CD4-positive, alpha-beta T cell treated with Interleukin-12 subunit alpha and Interleukin-12 subunit beta, for 1 hour (primary cell): ENCODE results near the gene OR10H5.
"Not testable (repeated sequence)": the region's sequence is repeated elsewhere in the genome, so short reads cannot be mapped to it uniquely, and the experiment has no call there.

Source experiments
- DNase-seq: peaks from one replicate; pipeline ENCODE4 v3.0.0-alpha.2; 2020

The OR10H5 gene, protein sequence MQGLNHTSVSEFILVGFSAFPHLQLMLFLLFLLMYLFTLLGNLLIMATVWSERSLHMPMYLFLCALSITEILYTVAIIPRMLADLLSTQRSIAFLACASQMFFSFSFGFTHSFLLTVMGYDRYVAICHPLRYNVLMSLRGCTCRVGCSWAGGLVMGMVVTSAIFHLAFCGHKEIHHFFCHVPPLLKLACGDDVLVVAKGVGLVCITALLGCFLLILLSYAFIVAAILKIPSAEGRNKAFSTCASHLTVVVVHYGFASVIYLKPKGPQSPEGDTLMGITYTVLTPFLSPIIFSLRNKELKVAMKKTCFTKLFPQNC

DNA sequence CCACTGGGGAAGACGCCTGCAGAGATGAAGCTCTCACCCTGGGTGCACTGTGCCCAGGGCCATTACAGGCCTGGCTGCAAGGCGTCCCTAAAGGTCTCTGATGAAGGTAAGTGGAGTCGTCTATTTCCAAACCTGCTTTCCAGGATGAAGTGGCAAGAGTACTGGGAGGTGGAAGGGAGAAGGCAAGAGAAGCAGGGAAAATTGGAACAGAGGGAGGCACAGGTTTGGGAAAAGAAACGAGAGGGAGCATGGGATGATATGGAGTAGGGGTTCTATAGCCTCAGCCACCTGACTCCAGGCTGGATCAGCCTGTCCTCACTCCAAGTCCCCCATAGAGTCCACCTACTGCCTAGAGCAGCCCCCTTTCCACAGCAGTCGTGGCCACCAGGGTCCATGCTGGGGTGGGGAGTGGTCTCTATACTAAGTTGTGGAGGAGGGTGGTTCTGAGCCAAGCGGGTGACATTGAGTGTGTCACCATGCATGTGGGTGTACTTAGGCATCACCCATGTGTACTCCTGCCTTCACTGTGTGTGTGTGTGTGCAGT lies at the start of gene OR10H5:
OR10H5 (plus strand) TSS at position 51 of the 545 bp plus-strand sequence. CDS start 6,388 bp downstream, outside the sequence.
- no peak for DNase-seq

DNA sequence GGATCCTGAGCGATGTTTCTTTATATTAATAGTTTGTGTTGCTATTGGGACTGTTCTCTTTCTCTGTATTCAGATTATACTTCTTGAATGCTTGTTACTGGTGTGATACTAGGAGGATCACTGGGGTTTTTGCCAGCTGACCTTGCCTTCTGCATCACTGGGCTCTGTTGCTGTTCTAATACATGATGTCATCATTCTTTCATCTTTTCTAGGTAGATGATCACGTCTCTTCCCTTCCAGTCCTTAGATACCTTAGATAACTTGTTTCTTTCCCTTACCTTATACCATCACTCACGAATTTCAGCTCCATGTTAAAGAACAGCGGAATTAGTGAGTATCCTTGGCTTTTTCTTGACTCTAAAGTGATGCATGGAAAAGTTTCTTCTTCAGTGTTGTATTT lies 49.7 kb upstream of the OR10H5 start, which contains the start of gene OR10H3:
OR10H3 (plus strand) TSS at position 264 of the 400 bp plus-strand sequence. CDS start 3,408 bp downstream, outside the sequence.
- no peak for DNase-seq

DNA sequence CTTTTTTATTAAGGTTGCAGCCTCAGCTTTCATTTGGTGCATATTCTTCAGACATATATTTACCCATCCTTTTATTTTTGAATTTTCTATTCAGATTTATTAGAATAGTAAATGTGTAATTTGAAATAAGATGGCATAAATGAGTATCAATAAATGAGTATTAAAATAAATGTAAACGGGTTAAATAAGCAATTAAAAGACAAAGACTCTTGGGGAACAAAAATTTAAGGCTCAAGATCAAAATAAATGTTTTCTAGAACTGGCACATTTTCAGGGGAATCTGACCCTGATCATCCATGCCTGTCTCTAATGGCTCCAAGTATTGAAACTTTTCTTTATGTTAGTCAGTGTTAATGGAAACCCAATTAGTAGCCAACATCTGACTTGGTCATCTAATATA lies 46.7 kb upstream of the OR10H5 start:
- DNase-seq = no peak

DNA sequence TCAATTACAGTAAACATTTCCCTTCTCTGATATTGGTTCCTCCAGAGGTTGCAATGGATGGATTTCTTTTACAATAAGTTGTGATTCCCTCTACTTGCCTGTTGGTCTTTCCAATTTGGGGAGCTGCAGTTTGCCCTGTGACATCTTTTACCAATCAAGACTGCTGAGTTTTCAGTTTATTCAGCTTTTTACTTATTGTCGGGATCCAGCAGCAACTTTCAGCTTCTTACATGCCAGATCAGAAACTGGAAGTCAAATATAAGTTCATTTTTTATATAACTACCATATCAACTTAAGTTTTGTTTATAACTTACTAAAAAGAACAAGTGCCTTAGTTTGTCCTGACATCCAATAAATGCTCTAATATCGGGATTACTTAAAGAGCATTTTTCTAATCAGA lies 39.2 kb upstream of the OR10H5 start:
- DNase-seq = no peak

DNA sequence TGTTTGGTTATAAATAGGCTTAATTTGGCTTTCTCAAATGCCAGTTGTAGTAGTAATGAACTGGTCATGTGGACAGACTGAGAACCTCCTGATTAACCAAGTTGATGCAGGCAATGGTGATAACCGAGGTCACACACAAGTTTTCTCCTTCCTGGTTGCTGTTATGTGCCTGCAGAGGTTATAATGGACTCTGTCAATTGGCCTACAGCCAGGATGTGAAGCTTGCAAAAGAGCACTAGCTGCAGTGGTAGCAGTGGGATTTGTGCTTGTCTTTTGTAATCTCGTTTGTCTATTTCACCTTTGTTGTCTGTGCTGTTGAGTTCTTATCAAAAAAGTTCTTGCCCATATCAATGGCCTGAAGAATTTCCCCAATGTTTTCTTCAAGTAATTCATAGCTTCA lies 29.1 kb upstream of the OR10H5 start:
- no peak for DNase-seq

DNA sequence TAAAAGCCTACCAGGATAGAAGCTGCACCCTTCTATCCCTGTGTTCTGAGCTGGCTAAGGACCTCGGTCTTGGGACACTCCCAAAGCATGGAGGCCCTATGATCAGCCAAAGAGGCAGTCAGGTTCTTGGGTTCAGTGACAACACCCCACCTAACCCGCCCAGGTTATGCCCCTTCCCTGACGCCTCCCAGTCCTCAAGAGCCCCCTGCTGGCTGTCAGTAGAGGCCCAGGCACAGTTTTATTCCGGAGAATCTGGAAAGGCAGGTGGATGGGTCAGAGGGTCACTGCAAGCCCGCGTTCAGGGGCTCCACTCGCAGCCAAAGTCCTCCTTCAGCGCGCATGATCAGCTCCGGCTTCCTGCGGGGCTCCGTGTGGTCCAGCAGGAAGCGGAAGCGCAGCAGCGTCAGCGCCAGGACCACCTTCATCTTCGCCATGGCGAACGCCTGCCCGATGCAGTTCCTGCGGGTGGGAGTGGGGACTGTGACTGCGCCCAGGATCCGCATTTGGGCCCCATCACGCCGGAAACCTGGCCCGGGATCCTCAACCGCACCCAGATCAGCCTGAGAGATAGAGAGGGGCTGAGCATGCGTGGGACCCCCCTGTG lies 27.4 kb upstream of the OR10H5 start:
- DNase-seq = no peak

DNA sequence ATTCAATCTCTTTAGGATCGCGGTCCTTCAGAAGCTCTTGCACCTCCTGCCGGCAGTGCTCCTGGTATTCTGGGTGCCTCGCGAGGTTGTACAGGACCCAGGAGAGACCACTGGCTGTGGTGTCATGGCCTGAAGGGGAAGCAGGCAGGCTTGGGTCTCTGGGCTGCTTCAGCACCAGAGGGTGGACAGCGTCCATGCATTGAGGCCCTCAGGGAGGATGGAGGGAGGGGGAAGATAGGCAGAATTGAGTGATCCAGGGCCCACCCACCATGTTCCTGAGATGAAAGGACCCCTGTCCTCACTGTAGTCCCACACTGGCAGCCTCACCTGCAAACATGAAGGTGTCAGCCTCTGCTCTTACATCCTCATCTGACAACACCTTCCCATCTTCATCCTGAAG lies 17.9 kb upstream of the OR10H5 start:
- no peak for DNase-seq

DNA sequence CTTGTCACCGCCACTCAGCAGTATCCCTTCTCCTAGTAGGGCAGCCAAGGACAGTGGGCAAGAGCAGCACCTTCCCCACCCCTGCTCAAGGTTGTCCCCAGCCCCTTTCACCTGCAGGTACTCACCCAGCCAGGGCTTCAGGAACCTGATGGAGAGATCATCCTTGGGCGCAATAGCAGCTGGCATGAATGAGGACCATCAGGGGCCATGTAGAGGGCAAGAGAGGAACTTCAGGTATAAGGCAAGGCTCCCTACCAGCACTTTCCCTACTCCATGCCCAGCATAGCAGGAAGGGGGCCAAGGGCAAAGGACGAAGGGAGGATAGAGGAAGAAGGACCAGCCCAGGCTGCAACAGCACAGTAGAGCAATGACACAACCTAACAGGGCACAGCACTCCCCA lies 13.3 kb upstream of the OR10H5 start:
- not testable (repeated sequence) for DNase-seq

DNA sequence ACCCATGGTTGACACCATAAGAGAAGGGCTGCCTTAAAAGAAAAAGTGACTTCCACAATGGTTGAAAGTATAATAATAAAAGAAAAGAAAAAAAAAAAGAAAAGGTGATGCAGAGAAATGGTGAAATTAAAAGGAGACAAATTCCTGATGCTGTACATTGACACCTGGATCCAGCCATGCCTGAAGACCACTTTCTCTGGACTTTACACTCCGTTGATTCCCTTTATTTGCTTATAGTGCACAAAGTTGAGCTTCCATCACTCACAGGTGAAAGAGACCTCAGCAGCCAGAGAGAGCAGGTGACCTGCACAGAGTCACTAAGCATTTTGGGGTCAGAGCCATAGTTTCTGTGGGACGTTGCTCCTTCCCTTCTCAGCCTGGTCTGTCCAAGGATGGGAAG lies 12.2 kb upstream of the OR10H5 start:
- no peak for DNase-seq

DNA sequence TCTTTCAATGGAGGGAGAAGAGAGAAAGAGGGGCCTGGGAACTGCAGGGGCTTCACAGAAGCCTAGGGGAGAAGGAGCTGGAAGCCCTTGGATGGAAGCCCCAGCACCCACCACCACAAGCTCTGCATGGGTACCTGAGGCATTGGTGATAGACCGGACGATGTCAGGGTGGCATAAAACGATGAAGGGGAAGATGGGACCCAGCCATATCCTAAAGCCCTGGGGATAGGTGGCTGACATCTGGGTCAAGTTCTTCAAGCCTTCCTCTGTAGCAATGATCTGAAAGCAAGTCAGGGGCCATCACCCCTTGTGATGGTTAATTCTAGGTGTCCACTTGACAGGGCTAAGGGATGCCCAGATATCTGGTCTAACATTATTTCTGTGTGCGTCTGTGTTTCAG lies 11.2 kb upstream of the OR10H5 start:
- DNase-seq = no peak

DNA sequence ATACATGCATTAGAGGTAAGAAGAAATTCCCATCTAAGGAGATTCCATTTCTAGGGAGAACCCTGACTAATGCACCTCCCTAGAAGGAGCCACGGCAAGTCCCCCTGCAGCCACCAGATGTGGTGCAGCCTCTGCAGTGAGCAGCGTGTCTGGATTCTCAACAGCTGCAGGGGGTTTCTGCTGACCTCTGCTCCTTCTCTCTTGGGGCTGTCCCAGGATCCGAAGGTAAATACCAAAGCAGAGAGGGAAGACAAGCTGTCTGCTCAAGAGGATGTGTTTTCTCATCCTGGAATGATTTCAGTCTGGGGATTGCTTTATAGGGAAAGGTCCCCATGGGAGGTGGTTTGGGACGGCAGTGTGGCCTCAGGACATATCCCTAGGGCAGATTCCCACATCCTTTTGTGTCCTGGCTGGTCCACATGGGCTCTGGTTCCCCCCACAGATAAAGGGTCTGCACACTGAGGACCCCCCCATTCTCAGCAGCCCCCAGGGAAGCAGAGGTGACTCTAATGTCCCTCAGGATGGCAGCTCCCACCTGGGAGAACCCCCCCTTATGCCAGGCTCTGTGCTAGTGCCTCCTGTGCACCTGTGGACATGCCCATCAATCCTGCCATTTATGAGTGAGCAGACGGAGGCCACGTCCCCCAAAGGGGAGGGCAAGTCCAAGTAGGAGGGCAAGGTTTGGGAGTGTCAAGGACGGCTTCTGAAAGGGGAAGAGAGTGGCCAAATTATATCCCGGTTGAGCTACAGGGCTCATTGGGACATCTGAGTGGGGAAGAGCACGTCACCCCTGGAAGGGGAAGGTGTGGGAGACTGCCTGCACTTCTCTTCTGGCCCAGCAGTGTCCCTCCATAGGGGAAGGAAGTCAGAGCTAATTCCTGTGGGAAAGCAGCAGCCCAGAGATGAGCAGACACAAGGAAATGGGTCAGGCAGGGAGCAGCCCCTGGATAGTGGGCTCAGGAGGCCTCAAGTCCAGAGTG lies 10.2 kb upstream of the OR10H5 start:
- no peak for DNase-seq

DNA sequence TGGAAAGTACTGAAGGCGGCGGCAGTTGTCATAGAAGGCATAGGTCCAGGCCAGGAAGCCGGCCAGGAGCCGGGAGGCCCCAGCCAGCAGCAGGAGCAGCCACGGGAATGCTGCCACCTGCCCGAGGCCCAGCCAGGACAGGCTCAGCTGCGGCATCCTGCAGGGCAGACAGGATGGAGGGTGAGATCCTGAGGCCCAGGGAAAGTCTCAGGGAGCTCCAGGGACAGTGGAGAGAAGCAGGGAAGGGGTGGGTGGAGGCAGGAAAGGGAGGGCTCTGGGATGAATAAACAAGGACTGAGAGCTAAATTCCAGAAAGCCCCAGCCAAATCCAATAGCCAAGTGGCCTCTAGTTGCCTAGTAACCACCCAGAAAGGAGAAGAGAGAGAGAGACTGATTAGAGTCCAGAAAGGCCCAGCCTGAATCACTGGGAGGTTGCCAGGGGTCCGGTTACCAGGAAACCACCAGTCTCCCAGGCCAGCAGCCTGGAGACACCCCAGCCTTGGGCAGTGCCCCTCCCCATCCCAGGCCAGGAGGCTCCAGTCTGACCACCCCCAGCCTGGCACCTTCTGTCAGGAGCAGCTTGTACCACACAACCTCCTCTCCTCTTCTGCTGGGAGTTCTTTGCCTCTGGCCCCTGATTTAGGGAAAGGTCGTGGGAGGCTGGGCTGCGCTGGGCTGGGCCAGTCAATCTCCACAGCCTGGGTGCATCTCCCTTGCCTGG lies 7.5 kb upstream of the OR10H5 start:
- DNase-seq = no peak

DNA sequence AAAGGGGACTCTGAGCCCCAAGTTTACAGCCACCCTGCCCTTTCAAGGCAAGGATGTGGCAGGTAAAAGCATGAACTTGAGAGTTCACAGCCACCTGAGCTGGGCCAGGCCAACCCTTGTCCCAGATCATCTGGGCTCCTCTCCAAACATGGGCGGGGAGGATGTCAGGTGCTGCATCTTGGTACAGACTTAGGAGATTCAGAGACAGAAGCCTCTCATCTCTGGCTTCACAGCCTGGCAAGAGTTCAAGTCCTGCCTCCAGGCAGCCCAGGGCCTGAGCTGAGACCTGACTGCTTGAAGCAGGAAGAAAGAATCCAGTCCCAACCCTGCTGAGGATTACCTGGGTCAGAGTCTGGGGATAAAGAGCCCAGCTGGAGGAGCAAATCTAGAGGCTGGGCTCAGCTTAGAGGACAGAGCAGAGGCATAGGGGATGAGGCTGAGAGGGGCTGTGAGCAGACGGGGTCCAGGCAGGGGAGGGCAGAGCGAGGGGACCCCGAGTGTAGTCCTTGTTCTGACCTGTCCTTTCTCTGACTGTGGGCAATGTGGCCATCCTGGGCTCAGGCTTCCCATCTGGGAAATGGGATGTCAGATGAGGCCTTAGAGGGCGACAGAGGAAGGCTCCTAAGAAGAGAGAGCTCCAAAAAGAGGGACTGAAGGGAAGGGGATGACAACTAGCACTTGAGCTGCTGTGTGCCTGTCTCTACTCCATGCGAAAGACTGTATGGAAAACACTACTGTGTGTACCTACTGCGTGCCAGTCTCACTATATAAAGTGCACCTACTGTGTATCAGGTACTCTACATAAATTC lies 6.6 kb upstream of the OR10H5 start:
- DNase-seq = no peak

DNA sequence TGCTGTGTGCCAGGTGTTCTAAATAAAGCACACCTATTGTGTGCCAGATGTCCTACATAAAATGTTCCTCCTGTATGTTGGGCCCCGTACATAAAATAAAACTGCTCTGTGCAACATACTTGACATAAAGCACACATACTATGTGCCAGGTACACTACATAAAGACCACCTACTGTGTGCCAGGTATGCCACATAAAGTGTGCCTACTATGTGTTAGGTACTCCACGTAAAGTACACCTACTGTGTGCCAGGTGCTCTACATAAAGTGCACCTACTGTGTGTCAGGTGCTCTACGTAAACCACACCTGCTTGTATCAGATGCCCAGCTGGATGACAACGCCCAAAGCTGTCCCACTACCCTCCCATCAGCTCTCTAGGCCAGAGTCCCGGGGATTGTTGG lies 5.8 kb upstream of the OR10H5 start:
- DNase-seq = no peak

DNA sequence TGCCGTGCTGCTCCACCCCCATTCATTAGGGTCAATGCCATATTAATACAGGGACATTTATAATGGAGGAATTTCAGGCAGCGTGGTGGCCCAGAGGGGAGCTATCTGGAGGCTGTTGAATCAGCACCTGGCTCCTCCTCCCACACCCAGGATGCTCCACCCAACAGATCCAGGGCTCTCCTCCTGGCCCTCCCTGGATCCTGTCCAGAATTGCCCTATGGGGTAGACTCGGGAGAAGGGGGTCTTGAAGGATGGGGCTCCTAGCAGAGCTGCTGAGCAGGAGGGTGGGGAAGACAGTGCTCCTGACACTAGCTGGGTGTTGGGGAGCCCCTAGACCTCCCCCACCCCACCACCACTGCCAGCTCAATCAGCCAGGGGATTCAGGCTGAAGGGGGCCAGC lies 5.2 kb upstream of the OR10H5 start:
- no peak for DNase-seq

DNA sequence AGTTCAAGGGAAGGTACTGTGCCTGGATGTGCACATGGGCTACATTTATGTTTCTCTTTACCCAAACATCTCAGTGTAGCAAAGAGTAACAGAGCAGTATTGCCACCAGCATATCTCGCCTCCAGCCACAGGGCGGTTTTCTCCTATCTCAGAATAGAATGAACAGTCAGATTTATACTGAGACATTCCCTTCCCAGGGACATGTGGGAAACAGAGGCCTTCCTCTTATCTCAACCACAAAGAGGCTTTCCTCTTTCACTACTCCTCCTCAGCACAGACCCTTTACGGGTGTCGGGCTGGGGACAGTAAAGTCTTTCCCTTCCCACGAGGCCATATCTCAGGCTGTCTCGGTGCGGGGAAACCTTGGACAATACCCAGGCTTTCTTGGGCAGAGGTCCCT lies 4.6 kb upstream of the OR10H5 start:
- DNase-seq = not testable (repeated sequence)

DNA sequence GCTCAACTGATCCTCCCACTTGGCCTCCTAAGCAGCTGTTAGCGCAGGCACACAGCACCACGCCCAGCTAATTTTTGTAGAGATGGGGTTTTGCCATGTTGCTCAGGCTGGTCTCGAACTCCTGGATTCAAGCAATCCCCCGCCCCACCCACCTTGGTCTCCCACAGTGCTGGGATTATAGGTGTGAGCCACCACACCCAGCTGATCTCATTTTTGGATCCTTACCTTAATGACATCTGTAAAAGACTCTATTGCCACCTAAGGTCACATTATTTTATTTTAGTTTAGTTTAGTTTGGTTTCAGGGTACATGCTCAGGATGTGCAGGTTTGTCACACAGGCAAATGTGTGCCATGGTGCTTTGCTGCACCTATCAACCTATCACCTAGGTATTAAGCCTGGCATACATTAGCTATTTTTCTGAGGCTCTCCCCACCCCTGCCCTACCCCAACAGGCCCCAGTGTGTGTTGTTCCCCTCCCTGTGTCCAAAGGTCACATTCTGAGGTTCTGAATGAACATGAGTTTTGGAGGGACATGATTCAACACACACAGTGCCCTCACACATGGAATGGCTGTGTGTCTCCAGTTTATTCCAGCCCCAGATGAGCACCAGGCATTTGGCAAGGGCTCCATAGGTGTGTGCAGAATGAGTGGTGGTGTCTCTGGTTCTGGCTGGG lies 1.3 kb downstream of the OR10H5 start:
- DNase-seq = no peak

DNA sequence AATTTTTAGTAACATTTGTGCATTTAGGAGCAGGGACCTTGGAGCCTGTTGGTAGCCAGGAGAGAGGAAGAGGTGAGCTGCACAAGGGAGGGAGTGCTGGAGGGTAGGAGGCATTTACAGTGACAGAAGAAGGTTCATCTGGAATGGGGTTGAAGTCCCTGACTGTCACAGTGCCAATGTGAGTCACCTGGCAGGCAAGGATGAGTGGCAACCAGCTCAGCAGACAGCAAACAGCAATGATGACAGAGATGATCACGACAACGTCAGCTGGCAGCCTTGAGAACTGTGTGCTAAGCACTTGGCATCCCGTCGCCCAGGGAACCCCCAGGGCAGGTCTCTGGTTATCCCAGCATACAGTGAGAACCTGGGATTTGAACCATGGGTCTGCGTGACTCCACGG lies 2.6 kb downstream of the OR10H5 start:
- no peak for DNase-seq

DNA sequence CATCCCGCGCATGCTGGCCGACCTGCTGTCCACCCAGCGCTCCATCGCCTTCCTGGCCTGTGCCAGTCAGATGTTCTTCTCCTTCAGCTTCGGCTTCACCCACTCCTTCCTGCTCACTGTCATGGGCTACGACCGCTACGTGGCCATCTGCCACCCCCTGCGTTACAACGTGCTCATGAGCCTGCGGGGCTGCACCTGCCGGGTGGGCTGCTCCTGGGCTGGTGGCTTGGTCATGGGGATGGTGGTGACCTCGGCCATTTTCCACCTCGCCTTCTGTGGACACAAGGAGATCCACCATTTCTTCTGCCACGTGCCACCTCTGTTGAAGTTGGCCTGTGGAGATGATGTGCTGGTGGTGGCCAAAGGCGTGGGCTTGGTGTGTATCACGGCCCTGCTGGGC lies 6.8 kb downstream of the OR10H5 start:
- DNase-seq = not testable (repeated sequence)

DNA sequence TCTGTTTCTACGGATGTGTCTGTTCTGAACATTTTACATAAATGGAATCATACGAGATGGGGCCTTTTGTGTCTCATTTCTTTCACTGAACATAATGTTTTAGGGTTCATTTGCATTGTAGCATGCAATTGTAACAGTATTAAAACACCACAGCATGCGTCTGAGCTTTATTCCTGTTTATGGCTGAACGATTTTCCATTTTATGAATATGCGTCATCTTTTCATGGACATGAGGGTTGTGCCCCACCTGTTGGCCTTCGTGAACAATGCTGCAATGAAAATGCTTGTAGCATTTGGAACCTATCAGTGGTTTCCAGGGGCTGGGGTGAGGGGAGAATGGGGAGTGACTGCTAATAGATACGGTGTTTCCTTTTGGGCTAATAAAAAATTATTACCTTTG lies 22.9 kb downstream of the OR10H5 start:
- no peak for DNase-seq

DNA sequence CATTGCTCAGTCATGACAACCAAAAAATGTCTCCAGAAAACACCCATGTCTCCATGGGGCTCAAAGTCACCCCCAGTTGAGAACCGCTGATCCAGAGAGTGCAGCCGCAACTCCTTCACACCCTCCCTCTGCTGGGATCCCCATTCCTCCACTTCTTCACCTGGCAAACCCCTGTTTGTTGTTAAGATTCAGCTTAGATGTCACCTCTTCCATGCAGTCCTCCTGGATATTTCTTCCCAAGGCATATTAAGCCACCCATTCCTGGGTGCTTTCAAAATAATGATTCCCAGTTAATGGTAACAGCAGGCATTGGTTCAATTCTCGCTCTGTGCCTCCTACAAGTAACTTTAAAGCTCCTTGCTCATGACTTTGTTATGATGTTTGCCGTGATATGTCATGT lies 24.0 kb downstream of the OR10H5 start:
- no peak for DNase-seq
